ENCODE measurements around the gene SPNS3.
A peak's percentile ranks its signal among the peaks of the same experiment; 100 is the strongest.

Gene SPNS3

DNA sequence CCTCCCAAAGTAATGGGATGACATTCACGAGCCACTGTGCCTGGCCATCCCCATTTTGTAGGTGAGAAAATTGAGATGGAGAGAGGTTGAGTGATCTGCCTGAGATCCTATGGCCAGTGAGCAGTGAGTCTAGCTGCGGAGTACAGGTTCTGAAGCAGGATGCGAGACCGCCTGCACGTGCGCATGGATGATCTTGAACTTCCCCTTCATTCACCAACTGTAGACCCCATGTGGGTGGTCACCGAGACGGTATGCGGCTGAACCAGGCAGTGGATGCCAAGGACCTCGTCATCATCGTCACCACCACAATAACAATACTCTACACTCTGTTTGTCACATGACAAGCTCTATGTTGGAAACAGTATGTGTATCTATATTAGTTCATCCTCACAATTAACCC lies 6.2 kb upstream of the SPNS3 start:
- no peak for DNase-seq (ENCODE audit: low spot score)

DNA sequence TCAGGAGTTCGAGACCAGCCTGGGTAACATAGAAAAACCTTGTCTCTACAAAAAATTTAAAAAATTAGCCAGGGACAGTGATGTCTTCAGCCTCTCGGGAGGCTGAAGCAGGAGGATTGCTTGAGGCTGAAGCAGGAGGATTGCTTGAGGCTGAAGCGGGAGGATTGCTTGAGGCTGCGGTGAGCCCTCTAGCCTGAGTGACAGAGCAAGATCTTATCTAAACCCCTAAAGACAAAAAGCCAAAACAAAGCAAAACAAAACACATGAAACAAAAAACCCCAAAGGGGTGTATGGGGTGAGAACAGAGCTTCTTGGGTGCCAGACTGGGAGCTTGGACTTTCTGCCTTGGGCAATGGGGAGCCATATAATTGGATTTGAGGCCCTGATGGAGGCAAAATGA lies 2.6 kb downstream of the SPNS3 start:
- DNase-seq (ENCODE audit: low spot score): no peak

DNA sequence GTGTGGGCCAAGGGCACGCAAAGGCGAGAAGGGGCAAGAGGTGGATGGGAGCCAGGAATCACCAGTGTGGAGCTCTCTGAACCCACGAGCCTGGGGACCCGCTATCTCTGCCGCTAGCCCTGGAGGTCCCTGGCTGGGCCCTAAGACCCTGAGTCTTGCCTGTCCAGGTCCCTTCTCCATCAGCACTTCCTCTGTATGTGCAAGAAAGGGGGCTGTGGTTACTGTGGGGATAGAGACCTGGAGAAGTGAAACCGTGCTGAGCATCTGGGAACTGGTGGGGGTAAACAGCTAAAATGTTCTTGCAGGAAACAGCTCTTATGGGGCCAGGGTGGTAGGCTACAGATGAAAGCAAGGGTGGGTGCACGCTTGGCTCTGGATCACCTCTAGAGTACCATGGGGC lies 3.1 kb downstream of the SPNS3 start:
- no peak for DNase-seq (ENCODE audit: low spot score)

DNA sequence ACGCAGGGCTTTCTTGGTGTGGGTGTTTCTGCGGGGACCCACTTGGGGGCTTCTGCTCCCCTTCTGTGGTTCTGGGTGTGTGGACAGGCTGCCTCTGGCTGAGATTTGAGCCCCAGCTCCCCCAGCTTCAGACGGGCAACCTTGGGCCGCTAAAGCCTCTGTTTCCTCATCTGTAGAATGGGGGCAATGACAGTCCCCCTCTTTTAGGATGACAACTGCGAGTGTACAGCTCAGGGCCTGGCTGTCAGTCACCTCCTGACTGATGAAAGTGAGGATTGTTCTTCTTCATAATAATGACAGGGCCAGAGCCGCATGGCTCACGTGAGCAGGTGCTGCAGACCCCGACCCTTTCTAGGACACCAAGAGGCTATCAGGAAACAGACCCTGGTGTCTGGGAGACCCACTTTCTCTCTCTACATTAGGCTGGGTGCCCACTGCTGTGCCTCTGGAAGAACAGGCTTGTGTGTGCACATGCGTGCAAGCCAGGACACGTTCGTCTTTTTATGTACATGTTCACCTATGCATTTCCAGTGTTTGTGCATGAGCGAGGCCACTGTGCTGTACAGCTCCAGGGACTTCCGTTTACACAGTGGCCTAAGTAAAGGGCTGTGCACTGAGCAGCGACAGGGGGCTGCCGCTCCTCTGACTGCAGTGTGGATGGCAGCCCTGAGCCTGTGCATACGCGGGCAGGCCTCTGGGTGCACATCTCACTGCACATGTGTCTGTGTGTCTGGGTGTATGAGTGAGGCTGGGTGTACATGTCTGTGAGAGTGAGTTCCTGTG lies 4.6 kb downstream of the SPNS3 start:
- DNase-seq (ENCODE audit: low spot score): no peak

DNA sequence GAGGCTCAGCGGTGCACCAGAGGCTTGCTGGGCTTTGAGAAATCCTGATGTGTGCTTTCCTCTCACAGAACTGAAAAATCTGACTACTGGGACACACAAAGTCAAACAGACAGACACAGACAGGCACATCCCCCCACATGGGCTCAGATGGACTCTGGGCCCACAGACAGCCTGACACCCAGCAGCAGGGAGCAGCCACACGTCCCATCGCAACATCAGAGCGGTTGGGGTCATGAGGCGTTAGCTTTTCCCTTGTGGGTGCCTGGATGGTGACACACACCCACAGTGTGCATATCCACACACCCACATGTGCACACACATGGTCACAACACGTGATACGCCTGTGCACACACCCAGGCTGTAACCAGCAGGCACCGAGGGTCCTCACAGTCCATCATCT lies 6.3 kb downstream of the SPNS3 start:
- no peak for DNase-seq (ENCODE audit: low spot score)

DNA sequence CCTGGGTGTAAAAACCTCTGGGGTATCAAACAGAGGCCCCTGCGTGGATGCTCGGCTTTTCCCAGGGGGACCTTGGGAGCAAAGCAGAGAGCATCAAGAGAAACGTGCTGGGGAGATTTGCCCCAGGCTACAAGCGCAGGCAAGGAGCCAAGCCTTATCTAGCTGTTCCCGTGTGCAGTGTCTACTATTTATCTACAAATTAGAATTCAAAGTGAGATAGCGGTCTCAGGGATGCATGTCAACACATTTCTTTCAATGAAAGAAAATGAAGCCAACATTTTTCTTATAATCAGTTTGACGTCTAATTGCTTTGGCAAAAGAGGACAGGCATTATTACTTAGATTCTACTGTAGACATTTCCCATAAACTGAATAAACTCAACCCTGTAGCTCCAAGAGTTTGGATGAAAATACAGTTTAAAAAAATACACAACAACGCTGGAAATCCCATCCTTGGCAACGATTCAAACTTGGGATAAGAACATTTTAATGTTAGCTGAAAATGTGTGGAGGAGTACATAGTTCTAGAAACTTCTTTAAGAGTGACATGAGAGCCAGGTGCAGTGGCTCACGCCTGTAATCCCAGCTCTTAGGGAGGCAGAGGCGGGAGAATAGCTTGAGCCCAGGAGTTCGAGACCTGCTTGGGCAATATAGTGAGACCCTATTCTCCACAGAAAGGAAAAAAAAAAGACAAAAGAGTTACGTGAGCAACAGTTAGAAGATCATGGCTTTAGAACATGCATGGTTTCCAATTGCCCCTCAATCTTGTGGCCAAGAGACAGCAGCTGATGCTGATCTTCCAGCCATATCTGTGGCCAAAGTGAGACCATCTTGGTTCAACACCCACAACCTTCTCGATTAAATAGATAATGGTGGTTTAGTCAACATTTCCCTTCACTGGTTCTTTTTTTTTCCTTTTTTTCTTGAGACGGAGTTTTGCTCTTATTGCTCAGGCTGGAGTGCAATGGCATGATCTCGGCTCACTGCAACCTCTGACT lies 7.2 kb downstream of the SPNS3 start:
- DNase-seq (ENCODE audit: low spot score): no peak

DNA sequence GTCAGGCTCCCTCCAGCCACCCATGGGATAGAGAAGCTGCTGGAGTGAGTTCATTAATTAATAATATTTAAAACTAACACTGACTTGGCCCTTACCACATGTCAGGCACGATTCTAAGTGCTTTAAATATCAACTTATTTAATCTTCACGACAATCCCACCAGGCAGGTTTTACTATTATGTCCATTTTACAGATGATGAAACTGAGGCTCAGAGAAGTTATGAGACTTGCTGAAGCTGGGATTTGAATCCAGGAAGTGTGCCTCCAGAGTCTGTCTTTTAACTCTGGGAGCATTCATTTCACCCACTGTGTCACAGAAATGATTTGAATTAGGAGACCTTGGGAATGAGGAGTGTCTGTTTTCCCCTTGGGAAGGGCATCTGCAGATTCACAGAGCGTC lies 8.8 kb downstream of the SPNS3 start:
- no peak for DNase-seq (ENCODE audit: low spot score)

DNA sequence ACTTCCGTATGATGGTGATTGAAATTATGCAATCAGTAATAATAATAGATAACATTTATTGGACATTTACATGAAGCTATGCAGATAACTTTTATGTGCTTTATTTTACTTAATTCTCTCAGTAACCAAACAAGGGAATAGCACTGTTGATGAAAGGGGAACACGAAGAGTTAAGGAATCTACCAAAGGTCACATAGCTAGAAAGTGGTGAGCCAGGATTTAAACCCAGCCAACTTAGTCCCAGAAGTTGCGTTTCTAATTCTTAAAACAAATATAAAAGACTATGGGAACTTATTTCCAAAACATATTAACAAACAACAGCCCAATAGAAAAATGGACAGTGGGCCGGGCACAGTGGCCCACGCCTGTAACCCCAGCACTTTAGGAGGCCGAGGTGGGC lies 9.7 kb downstream of the SPNS3 start:
- DNase-seq (ENCODE audit: low spot score): no peak

DNA sequence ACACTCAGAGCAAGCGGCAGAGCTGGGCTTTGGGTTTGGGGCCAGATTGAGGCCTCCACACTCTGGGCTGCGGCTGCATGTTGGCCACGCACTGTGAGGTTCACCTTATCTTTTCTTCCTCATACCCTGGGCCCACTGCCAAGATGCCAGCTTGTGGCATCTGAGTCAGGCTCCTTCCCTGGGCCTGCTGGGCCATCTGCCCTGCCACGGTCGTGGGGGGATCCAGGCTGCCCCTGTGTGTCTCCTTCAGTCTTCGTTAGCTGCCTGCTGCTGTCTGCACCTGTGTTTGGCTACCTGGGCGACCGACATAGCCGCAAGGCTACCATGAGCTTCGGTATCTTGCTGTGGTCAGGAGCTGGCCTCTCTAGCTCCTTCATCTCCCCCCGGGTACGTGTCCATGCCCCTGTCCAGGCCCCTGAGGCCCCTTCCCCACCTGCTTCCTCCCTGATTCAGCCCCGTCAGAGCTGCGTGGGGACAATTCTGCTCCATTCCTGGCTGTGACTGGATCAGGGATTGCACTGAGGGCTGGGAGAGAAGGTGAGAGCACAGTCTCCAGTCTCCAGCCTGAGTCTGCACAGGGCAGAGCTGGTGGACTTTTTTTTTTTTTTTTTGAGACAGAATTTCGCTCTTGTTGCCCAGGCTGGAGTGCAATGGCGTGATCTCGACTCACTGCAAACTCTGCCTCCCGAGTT lies 11.2 kb downstream of the SPNS3 start:
- no peak for DNase-seq (ENCODE audit: low spot score)

DNA sequence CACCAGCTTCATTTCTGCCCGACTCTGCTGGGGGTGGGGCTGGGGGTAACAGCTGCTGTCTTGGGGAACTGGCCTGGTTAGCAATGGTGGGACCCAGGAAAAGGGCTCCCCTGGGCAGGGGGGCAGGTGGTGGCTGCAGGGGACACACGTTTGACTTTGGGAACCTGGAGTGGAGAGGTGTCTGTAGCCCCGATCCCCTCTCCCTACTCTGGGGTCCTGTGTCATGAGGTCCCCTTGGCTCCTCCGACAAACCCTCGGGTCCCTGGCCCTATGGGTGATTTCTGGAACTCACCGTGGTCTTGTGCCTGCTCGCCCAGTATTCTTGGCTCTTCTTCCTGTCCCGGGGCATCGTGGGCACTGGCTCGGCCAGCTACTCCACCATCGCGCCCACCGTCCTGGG lies 12.0 kb downstream of the SPNS3 start:
- no peak for DNase-seq (ENCODE audit: low spot score)

DNA sequence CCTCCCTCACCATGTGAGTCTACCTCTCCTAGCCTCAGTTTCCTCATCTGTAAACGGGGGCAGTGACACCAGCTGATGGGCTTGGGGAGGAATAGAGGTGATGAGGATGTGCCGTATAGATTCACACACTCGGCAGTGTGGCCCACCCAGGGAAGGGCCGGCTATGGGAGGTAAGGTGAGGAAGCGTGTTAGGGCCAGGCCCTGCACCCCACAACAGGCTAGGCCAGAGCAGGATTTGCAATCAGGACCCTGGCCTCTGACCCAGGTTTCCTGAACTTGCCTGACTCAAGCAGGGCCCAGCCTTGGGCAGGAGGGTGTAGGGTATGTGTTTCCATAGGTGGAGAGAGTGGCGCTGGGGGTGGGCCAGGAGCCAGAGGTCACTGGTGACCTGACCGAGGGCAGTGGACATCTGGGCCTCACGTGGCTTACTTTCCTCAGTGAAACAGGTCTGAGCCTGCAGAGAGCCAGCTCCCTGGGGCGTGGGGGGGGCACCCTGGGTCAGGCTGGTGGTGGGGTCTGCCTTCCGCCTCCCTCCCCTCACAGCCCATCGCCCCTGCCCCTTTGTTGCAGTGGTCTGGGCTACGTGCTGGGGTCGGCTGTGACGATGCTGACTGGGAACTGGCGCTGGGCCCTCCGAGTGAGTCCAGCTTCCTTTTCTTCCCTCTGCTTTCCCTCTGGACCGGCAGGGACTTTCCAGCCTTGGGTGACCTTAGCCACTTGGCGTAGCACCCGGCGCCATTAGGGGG lies 12.8 kb downstream of the SPNS3 start:
- no peak for DNase-seq (ENCODE audit: low spot score)

DNA sequence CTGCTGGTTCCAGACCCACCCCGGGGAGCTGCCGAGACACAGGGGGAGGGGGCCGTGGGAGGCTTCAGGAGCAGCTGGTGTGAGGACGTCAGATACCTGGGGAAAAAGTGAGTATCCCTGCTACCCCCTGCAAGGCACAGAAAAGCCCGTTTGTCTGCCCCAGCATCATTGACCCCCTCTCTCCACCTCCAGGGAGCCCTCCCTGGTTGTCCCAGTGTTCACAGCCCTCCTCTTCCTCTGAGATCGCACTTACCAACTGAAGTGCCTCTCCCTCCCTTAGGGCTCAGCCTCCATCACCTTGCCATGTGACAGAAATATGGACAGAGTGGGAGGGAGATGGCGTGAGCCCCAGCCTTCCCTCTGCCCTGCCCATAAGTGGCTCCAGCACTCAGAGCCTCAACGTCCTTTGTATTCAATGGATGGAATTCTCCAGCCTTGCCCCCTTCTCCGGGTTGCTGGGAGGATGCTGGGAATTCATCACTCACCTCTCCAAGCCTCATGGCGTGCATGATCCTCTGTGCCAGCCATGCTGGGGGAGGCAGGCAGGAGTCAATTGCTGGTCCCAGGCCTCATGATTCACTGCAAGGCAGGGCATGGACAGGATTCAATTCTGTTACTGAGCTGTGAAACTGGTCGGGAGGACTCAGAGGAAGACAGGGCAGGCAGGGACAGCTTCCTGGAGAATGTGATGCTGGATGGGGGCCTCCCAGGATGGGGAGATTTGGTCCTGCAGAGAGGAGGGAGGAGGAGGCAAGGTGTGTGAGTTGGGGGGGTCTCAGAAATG lies 14.6 kb downstream of the SPNS3 start:
- DNase-seq (ENCODE audit: low spot score): peak; percentile 67

DNA sequence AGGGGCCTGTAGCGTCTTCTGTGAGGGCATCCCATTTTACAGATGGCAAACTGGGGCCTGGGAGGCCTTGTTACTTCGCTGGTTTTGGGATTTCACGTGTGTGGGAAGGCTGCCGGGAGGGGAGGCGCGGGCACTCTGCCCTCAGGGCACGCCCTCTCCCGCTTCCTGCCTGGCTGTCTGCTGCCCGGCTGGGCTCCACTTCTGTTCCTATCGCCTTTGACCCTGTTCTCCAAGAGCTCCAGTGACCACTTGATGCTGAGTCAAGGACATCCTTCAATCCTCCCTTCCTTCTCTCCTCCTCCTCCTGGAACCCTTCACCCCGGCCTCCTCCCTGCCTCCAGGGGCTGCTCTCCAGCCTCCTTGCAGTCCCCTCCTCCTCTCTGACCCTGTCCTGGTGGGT lies 16.0 kb downstream of the SPNS3 start:
- DNase-seq (ENCODE audit: low spot score): peak; percentile 70

DNA sequence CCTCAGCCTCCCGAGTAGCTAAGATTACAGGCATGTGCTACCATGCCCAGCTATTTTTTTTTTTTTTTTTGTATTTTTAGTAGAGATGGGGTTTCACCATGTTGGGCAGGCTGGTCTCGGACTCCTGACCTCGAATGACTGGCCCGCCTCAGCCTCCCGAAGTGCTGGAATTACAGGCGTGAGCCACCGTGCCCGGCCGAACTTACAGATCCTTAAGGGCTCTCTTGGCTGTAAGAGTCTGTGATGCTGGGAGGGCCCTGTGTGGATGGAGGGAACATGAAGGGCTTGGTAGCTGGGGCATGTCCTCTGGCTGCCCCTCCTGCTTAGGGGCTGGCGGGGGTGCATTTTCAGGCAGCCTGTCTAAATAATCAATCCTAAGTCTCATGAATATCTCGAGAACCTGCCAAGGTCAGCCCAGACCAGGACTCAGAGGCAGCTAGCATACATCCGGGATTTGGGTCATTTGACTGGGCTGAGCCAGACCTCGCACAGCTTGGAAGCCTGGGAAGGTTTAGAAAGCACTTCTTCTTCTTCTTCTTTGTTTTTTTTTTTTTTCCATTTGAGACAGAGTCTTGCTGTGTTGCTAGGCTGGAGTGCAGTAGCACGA lies 17.1 kb downstream of the SPNS3 start:
- no peak for DNase-seq (ENCODE audit: low spot score)

DNA sequence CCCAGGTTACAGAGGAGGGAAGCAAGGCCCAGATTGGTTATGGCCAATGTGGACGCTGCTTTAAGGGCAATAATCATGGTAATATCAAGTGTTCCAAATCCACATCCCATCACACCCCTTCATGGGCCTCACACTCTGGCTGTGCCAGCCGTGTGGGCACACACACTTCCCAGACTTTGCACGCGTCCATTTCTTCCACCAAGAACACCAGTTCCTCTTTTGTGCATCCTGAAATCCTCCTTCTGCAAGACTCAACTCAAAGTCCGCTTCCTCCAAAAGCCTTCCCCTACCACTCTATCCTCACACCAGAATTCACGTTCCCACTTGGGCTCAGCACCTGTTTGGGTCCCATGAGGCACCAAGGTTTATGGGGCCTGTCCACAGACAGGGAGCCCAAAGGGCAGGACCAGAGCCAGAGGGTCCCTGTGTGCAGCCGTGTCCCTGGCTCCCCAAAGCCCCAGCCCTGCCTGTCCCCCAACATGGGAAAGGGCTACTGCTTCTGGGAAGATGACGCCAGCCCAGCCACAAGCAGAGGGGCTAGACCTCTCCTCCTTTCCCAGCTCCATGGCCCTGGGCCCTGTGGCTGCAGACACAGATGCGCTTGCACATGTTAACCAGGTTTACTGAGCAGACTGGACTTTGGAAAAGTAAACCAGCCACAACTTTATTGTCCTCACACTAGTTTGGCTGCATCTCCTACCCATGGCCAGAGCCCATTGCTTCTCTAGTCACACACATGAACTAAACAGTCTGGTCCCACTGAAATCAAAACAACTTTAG lies 20.3 kb downstream of the SPNS3 start:
- no peak for DNase-seq (ENCODE audit: low spot score)

DNA sequence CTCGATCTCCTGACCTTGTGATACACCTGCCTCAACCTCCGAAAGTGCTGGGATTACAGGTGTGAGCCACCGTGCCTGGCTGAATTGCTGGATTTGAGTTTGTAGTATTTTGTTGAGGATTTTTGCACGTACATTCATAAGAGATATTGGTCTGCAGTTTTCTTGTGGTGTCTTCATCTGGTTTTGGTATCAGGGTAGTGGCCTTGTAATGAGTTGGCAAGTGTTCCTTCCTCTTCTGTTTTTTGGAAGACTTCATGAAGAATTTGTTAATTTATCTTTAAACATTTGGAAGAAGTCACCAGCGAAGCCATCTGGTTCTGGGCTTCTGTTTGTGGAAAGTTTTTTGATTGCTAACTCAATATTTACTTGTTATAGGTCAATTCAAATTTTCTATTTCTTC lies 26.9 kb downstream of the SPNS3 start:
- no peak for DNase-seq (ENCODE audit: low spot score)

DNA sequence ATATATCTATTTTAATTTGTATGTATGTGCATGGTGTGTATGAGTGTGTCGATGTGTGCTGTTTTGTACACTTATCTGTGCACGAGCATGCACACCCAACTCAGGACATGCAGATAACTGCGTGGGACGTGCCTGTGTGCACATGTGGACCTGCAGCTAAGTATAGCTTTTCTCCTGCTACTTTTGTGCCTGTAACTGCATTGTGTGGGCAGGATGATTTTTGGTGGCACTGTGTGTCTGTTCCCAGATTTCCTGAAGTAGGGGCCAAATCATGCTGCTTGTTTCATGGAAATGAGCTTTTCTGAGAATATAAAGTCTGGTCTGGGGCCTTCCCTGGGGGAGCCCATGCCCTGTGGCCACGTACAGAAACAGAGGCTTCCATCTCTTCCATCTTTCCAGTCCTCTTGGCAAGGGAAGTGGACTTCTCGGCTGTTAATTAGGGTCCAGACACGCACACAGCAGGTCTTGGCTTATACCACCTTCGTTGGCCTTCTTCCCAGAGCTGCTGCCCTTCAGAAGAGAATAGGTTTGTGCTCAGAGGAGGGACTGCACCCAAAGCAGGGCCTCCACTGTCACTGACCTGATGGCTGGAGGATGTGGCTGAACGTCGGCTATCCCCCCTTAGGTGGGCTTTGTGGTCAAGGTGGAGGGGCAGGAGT lies 30.2 kb downstream of the SPNS3 start:
- DNase-seq (ENCODE audit: low spot score): no peak

DNA sequence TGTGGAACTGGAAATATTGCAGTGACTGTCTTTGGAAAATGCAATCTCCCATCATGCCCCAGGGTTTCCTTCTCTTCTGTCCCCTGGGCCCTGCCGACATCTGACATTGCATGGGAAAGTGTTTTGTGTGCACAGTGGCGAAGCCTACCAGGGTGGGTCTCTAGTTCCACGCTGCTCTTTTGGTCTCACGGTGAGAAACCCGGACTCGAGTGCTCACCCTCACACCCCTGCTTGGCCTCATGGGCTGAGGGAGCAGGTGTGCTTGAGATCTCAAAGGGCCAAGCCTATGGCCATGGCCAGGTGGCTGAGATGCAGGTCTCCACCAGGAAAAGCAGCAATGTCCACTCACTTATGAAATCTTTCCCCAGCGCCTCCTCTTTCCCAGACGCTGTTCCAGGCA lies 32.0 kb downstream of the SPNS3 start:
- DNase-seq (ENCODE audit: low spot score): no peak

DNA sequence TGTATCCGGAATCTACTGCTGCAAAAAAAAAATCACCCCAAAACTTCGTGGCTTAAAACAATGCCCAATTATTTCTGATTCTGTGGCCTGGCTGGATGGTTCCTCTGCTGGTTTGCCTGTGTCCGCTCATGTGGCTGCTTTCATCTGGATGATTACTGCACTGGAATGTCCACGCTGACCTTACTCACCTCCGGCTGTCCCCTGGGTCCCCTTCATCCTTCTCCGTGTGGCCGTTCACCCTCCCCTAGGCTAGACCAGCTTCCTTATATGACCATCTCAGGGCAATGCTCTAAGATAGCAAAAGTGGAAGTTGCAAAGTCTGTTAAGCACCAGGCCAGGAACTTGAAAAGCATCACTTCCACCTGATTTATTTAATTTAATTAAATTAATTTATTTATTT lies 33.5 kb downstream of the SPNS3 start:
- DNase-seq (ENCODE audit: low spot score): no peak

Data from AG20443 (cell line).